Activated naive CD4-positive, alpha-beta T cell treated with anti-CD3 and anti-CD28 coated beads, Interleukin-2, amount 50 U/mL, for 24 hours (primary cell): Measurements from ENCODE around the gene HDAC4.

ENCODE experiments used
- H3K27ac Mint-ChIP-seq: one replicate; pipeline ENCODE4 v1.8.0; 2021; ENCODE audit warnings: mild to moderate bottlenecking, mixed read lengths
- H3K27me3 Mint-ChIP-seq: one replicate; pipeline ENCODE4 v1.8.0; 2021; ENCODE audit warnings: mixed read lengths
- H3K36me3 Mint-ChIP-seq: one replicate; pipeline ENCODE4 v1.8.0; 2021; ENCODE audit warnings: mixed read lengths
- H3K4me1 Mint-ChIP-seq: one replicate; pipeline ENCODE4 v1.8.0; 2021; ENCODE audit warnings: mixed read lengths
- H3K4me3 Mint-ChIP-seq: one replicate; pipeline ENCODE4 v1.8.0; 2021; ENCODE audit warnings: mild to moderate bottlenecking, mixed read lengths
- H3K9me3 Mint-ChIP-seq: one replicate; pipeline ENCODE4 v1.8.0; 2021; ENCODE audit warnings: mixed read lengths

HDAC4 gene

DNA sequence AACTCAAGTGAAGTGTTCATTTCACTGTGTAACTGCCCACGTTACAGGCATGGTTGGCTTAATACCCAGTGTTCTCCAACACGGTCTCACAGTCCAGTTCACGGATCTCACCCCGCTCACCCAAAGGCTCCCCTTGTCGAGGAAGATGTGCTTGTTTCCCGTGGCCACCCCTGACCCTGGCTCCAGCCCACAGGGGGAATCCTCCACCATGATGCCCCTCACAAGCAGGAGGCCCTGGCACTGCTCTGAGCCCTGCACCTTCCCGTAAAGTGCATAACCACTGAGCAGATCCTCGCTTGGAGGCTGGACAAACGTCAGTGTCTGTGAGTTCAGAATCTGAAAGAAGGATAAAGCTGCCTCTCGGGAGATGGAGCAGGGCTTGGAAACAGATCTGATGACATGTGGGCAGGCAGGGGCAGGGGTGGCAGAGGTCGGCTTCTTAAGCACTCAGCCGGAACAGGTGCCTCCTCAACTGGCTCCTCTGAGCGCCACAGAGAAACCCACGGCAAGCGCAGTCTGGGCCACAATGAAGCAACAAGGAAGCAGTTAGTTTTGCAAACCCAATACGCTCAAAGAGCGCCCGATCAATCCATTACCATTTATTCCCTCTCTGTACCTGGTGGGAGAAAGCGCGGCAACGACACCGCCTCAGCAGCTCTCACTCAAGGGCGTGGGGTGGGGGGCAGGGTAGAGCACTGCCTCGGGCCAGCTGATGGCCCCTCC, 17.6 kb downstream of the HDAC4 start:
- H3K27ac Mint-ChIP-seq, result no peak overlapping the region
- no peak overlapping the region for H3K4me3 Mint-ChIP-seq
- peaks cover 4% of the 10 kb centered on the region for H3K36me3 Mint-ChIP-seq
- no peaks in the 10 kb centered on the region for H3K27me3 Mint-ChIP-seq
- peaks cover 41% of the 10 kb centered on the region for H3K4me1 Mint-ChIP-seq
- H3K9me3 Mint-ChIP-seq, result no peaks in the 10 kb centered on the region

DNA sequence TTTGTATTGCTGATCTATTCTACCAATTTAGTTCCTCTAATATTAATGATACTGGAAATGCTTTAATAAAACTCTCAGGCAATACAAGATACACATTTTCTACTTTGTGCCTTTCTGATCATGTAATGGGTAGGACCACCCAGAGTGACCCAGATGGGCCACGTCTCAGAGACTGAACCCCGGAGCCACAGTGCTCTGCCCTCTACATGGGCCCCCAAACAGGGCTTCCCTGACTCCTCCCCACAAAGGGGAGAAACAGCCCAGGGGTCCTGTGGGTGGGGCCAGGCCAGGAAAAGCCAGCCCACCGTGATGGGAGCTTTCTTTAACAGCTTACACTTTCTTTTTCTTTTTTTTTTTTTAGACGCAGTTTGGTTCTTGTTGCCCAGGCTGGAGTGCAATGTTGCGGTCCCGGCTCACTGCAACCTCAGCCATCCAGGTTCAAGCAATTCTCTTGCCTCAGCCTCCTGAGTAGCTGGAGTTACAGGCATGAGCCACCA, 18.4 kb downstream of the HDAC4 start:
- H3K4me3 Mint-ChIP-seq, result no peak overlapping the region
- H3K27me3 Mint-ChIP-seq, result no peaks in the 10 kb centered on the region
- peaks cover 4% of the 10 kb centered on the region for H3K36me3 Mint-ChIP-seq
- H3K27ac Mint-ChIP-seq, result peak overlapping the region; percentile 65
- H3K4me1 Mint-ChIP-seq, result peaks cover 41% of the 10 kb centered on the region
- no peaks in the 10 kb centered on the region for H3K9me3 Mint-ChIP-seq

DNA sequence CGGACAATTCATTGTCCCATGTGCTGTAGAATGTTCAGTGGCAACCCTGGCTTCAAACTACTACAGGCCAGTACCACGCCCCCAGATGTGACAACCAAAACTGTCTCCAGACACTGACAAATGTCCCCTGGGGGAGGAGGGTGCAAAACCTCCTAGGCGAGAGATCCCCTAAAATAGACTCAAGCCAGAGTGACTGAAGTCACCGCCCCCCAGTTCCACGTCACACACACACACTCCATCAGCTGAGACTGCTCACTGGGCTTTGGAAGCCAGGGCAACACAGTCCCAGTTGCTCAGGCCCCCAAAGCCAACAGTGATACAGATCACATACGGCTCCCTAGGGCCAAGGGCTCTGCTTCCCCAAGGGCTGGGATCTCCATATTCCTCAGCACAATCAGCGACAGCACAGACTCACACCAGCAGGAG, 19.1 kb downstream of the HDAC4 start:
- H3K9me3 Mint-ChIP-seq, result no peaks in the 10 kb centered on the region
- H3K36me3 Mint-ChIP-seq, result peaks cover 4% of the 10 kb centered on the region
- H3K27me3 Mint-ChIP-seq, result no peaks in the 10 kb centered on the region
- peak overlapping the region; percentile 96 for H3K27ac Mint-ChIP-seq
- H3K4me1 Mint-ChIP-seq, result peaks cover 37% of the 10 kb centered on the region
- H3K4me3 Mint-ChIP-seq, result peak overlapping the region; percentile 88

DNA sequence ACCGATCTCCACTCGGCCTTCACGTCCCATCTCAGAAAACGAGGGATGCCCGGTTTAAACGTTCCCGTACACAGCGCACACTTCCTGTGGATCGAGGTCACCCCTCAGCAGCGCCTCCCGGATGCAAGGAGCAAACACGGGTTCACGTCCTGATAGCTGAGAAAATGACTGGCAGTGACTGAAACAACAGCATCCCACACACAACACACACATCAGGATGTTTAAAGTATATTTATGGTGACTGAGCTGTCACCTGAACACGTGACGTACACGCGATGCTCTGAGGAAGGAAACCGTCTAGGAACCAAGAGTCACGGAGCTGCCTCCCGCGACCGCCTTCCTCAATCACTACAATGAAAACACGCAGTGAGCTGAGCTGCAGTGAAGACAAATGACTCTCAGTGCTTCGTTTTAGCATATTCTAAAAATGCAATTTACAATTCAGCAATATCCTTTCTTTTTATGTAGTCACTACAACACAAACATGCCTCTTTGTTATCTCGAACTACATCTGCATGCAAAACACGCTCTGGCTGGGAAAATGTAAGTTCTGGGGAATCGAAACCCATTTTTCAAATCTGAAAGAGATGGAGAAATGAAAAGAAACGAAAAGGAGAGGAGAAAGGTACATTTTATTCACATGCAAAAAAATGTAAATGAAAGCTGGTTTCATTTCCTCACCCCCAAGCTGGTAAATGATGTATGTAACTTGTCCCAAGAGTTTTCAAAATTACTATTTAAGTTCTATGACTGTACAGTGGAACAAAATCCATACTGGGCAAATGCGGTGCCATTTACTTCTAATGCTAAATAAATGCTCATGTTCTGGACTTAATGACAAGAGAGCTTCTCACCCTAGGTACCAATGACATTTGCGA, 19.8 kb downstream of the HDAC4 start:
- Mint-ChIP-seq H3K27ac (peak overlapping the region; percentile 96), H3K4me3 (peak overlapping the region; percentile 88), H3K27me3 (no peaks in the 10 kb centered on the region), H3K9me3 (no peaks in the 10 kb centered on the region), H3K36me3 (peaks cover 4% of the 10 kb centered on the region), H3K4me1 (peaks cover 37% of the 10 kb centered on the region)

DNA sequence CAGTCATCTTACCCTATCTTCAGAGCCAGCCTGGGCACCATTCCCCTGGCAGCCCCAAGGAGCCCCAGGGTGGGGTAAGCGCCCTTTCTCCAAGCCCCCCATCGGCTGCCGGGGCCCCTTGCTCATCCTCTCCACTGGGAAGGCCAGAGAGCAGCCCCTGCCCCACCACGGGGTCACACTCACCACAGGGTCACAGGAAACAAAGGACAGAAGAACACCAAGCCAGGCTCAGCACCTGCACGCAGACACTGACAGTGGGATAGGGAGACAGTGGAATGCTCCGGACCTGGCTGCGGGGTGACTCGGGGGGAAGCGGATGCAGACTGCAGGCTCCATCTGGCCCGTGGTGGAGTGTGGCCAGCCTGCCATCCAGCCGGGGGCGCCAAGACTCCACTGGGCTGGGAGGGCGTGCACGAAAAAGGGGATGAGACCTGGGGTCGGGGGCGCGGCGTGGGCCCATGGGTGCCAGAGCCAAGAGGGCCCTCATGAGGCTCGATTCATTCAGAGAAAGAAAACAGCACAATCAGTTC, 21.1 kb downstream of the HDAC4 start:
- Mint-ChIP-seq H3K4me1 (peaks cover 37% of the 10 kb centered on the region), H3K27me3 (no peaks in the 10 kb centered on the region), H3K36me3 (no peaks in the 10 kb centered on the region), H3K4me3 (peak overlapping the region; percentile 23), H3K9me3 (no peaks in the 10 kb centered on the region), H3K27ac (peak overlapping the region; percentile 77)

DNA sequence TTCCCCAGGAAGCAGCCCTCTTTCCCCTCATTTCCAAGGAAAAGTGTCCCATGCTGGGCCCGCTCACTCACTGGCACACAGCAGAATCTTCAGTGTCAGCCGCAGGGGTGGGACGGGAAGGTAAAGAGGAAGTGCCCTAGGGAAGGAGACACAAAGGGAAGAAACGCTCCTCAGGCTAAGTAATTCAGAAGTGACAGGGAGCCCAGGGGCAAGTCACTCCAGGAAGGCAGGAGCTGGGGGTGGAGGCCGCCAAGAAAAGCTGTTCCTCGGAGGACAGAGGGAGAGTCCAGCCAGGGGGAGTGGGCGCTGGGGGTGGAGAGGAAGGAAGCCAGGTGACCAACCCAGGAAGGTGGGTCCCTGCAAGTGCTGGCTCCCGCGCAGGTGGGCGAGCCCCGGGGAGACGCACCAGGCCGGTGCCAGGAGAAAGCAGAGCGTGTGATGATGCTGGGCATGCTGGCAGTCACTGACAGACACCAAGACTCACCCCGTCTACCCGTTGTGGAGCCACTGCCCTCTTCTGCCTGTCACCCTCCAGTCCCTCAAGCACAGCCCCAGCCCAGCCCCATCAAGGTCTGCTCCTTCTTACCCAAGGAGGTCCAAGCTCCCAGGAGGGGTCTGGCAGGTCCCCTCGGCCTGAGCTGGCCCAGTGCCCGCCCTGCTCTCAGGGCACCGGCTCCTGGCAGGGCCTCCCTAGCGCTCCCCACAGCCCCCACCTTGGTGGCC, 21.7 kb downstream of the HDAC4 start:
- Mint-ChIP-seq H3K27ac (peak overlapping the region; percentile 8), H3K9me3 (no peaks in the 10 kb centered on the region), H3K4me3 (no peak overlapping the region), H3K4me1 (peaks cover 37% of the 10 kb centered on the region), H3K36me3 (no peaks in the 10 kb centered on the region), H3K27me3 (no peaks in the 10 kb centered on the region)

DNA sequence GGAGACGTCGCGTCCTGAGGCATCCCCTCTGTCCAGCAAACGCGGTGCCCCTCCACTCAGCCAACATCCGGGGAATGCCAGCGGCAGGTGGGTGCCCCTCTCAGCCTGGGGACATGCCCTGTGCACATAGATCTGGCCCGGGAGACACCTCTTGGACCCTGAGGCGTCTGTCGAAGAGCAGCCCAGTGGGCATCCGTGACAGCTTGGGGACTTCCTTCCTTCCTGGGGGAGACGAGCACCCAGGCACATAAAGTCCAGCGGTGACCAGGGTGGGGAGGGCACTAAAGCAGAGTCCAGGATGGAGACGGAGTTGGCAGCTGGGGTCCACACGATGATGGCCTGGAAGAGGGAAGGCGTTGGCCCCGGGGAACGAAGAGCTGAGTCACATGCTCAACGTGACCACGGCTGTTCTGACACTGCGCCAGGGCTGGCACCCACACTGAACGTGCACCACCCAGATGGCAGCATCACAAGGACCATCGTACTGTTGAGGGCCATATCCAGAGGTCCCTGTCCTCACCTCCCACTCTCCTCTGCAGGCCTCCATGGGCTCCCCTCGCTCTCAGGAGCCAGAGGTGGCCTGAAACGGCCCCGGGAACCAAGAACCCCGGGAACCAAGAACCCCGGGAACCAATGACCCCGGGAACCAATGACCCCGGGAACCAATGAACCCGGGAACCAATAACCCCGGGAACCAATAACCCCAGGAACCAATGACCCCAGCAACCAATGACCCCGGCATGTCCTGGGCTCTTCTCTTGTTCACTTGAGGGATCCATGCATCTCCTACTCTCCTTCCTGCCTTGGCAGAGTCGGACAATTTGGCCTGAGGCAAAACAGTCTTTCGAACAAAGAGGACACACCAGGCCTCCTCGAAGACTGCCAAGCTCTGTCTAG, 22.6 kb downstream of the HDAC4 start:
- Mint-ChIP-seq H3K27me3 (no peaks in the 10 kb centered on the region), H3K9me3 (no peaks in the 10 kb centered on the region), H3K4me3 (no peak overlapping the region), H3K36me3 (no peaks in the 10 kb centered on the region), H3K27ac (no peak overlapping the region), H3K4me1 (peaks cover 33% of the 10 kb centered on the region)

DNA sequence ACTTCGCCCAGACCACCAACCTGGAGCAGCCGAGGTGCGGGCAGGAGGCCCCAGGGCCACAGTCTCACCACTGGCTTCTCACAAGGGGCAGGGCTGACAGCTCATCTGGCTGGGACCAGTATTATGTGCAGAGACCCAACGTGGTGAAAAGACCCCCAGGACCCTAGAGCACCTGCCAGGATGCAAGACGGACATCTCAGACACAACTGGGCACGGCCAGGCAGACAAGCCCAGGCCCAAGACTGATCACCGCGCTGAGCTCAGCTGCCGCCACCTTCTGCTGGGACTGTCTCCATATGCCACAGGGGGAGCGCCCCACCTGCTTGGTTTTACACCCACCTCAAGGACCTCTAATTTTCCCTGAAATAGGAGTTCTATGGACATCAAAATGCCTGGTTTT, 23.2 kb downstream of the HDAC4 start:
- H3K27me3 Mint-ChIP-seq, result no peaks in the 10 kb centered on the region
- H3K4me1 Mint-ChIP-seq, result peaks cover 31% of the 10 kb centered on the region
- H3K4me3 Mint-ChIP-seq, result no peak overlapping the region
- H3K9me3 Mint-ChIP-seq, result no peaks in the 10 kb centered on the region
- H3K36me3 Mint-ChIP-seq, result no peaks in the 10 kb centered on the region
- H3K27ac Mint-ChIP-seq, result no peak overlapping the region

DNA sequence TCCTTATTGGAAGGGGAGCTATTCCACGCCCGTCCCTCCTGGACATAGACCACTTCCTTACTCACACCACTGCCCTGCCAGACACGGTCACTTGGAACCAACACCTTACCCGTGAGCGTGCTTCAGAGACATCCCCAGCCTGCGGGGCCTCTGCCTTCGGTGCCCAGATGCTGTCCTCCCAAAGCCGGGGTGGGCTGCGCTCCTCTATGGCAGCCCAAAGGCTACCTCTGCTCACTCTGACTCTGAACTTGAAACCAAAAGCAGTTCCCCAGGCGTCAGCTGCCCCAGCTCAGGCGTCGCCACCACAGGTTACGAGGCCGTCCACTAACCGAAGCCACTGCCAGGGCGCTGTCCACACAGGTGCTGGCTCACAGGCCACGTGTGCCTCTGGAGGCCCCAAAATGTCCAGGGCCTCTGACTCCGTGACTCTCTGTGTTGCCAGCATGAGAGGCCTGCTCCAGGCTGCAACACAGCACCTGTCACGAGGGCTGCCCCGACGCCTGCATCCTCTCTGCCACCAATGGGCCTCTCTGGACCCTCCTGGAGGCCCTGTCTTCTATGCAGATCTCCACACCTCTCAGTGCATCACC, 23.8 kb downstream of the HDAC4 start:
- no peaks in the 10 kb centered on the region for H3K36me3 Mint-ChIP-seq
- no peaks in the 10 kb centered on the region for H3K27me3 Mint-ChIP-seq
- H3K27ac Mint-ChIP-seq, result no peak overlapping the region
- no peak overlapping the region for H3K4me3 Mint-ChIP-seq
- no peaks in the 10 kb centered on the region for H3K9me3 Mint-ChIP-seq
- peaks cover 26% of the 10 kb centered on the region for H3K4me1 Mint-ChIP-seq

DNA sequence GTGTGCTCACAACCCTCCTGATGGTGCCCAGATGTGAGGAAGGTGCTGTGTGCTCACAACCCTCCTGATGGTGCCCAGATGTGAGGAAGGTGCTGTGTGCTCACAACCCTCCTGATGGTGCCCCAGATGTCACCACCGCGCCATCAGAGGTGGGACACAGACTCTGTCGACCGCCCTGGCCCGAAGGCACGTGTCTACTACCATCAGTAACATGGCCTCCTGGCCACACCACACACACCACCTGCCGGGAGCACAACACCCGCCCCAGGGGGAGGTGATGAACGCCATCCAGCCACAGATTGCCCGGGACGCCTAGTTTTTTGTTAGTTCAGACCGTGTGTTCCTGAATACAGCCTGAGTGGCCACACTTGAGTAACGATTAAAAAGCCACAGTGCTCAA, 24.5 kb downstream of the HDAC4 start:
- Mint-ChIP-seq H3K27ac (no peak overlapping the region), H3K36me3 (no peaks in the 10 kb centered on the region), H3K9me3 (no peaks in the 10 kb centered on the region), H3K4me1 (peaks cover 19% of the 10 kb centered on the region), H3K4me3 (no peak overlapping the region), H3K27me3 (no peaks in the 10 kb centered on the region)

DNA sequence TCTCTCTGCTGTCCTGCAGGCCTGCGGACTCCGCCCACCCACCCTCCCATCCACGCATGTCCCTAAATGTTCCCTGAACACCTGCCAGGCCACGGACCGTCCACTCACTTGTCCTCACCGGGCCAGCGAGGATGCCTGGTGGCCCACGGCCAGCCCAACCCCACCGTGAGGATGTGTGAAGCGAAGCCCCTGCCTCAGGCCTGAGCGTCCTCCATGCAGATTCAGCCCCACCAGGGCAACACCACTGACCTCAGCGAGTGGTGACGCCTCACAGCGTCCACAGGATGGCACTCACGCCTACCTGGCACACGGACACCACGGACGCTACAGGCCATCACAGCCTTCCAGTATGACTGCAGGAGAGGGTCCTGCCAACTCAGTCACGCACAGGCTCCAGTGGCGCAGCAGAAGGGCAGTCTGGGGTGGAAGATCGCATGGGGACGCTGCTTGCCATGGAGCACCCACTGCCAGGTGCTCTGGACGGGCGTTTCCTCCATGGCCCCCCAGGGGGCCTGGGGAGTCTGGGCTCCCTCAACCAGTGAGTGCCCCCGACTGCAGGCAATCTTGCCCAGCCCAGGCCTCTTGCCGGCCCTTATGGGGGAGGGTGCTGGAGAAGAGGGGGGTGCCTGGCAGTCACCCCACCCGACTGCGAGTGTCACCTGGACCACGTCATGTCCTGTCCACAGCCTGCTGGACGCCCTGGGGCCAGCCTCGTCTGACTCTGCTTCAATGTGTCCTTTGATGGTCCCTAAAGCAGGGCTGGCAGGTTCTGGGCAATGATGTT, 25.4 kb downstream of the HDAC4 start:
- H3K4me1 Mint-ChIP-seq, result peaks cover 12% of the 10 kb centered on the region

DNA sequence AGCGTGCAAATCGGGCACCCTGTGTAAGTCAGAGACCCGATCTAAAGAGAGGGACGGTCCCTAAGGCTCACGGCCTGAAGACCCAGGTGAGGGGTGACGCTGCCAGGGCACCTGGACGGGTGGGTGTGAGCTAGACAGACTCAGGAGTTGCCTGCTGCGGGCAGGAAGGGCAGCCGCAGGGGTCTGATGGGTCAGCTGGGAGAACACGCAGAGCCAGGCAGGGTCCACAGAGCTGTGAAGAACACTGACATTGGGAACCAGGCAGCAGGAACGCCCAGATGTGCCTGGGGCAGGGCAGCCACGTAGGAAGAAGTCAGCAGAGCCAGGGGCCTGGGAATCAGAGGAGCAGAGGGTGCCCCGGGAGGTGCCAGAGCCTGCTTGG, 25.9 kb downstream of the HDAC4 start:
- H3K4me1 Mint-ChIP-seq, result peaks cover 12% of the 10 kb centered on the region
- H3K36me3 Mint-ChIP-seq, result no peaks in the 10 kb centered on the region
- H3K4me3 Mint-ChIP-seq, result no peak overlapping the region
- H3K27me3 Mint-ChIP-seq, result no peaks in the 10 kb centered on the region
- H3K9me3 Mint-ChIP-seq, result no peaks in the 10 kb centered on the region
- H3K27ac Mint-ChIP-seq, result no peak overlapping the region

More for the DNA sequence above, 25.4 kb downstream of the HDAC4 start:
- H3K4me3 Mint-ChIP-seq, result no peak overlapping the region
- no peak overlapping the region for H3K27ac Mint-ChIP-seq
- no peaks in the 10 kb centered on the region for H3K9me3 Mint-ChIP-seq
- no peaks in the 10 kb centered on the region for H3K27me3 Mint-ChIP-seq
- H3K36me3 Mint-ChIP-seq, result no peaks in the 10 kb centered on the region

DNA sequence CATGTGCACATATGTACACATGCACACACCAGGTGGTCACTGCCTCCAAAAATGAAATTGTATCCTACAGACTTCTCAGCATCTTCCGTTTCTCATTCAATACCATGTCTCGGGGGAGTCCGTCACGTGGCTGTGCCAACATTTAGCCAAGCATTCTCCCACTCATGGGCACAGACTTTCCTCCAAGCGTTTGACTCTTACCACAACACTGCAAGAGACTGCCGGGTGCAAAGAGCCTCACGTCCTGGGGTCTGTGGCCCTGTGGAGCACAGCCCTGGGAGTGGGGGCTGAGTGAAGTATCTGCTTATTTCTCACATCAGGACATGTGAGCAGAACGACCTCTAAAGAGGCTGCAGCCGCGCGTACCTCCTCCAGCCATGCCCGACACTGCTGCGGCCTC, 28.0 kb downstream of the HDAC4 start:
- H3K27ac Mint-ChIP-seq, result no peak overlapping the region
- H3K36me3 Mint-ChIP-seq, result no peaks in the 10 kb centered on the region
- H3K9me3 Mint-ChIP-seq, result no peaks in the 10 kb centered on the region
- H3K27me3 Mint-ChIP-seq, result no peaks in the 10 kb centered on the region
- H3K4me3 Mint-ChIP-seq, result no peak overlapping the region
- H3K4me1 Mint-ChIP-seq, result peaks cover 19% of the 10 kb centered on the region
